ENCODE data around the gene GPR3. TPM values are rescaled to one million over a fixed set of nuclear protein-coding genes. Genes with fewer than 3 reads are reported as not detected.

Gene GPR3
- total and polyA plus RNA-seq, 4 donors: 0.51 to 1.8 (median 0.94) TPM

DNA sequence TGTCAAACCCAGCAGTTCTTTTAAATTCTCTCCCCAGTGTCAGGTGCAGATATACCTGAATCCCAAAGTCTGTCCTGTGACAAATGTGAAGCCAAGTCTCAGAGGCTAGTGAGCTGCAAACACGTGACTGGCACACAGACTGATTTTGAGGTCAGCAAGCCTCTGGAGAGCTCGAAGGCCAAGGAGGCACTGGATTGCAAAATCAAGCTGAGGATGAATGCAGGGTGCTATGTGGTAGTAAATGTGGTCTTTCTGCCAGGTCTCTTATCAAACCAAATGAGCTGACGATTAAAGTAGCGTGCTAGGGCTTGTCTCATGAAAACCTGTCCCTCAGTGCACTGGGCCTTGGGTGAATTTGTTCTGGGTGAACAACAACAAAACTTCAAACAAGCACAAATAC lies 20.6 kb downstream of the GPR3 start:
- Histone ChIP-seq H3K27ac (ENCODE audit: low read depth in 1 of 2, low read length in 1 of 2) (peak overlapping the region in 1 of 2 donors; percentile 59), H3K4me3 (no peak overlapping the region), H3K4me1 (ENCODE audit: control insufficient read depth in 5 of 5, insufficient read depth in 5 of 5, low read length in 5 of 5) (peaks cover 0 to 22% (median 4%) of the 10 kb centered on the region in 5 donors), H3K9me3 (ENCODE audit: control insufficient read depth in 4 of 4, insufficient read depth in 3 of 4, low read length in 3 of 4) (no peaks in the 10 kb centered on the region), H3K9ac (ENCODE audit: insufficient read depth in 1 of 2, low read length in 2 of 2) (no peak overlapping the region), H3K36me3 (ENCODE audit: control insufficient read depth in 4 of 4, insufficient read depth in 4 of 4, low read length in 4 of 4) (peaks cover 53 to 78% (median 65%) of the 10 kb centered on the region in 4 donors), H3K27me3 (ENCODE audit: control insufficient read depth in 3 of 3, insufficient read depth in 3 of 3, low read length in 2 of 3) (no peaks in the 10 kb centered on the region)
- TF ChIP-seq, protein P1, sequence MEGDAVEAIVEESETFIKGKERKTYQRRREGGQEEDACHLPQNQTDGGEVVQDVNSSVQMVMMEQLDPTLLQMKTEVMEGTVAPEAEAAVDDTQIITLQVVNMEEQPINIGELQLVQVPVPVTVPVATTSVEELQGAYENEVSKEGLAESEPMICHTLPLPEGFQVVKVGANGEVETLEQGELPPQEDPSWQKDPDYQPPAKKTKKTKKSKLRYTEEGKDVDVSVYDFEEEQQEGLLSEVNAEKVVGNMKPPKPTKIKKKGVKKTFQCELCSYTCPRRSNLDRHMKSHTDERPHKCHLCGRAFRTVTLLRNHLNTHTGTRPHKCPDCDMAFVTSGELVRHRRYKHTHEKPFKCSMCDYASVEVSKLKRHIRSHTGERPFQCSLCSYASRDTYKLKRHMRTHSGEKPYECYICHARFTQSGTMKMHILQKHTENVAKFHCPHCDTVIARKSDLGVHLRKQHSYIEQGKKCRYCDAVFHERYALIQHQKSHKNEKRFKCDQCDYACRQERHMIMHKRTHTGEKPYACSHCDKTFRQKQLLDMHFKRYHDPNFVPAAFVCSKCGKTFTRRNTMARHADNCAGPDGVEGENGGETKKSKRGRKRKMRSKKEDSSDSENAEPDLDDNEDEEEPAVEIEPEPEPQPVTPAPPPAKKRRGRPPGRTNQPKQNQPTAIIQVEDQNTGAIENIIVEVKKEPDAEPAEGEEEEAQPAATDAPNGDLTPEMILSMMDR (IDR thresholded peaks at IDR 0.05; ENCODE audit: control extremely low read depth, extremely low read depth): no peak
- DNase-seq (no peak), ATAC-seq (ENCODE audit: insufficient read depth, low FRiP score) (no peak)
- WGBS, 2 donors: 61 to 62% methylated on average over 4 of the region's 4 CpGs

DNA sequence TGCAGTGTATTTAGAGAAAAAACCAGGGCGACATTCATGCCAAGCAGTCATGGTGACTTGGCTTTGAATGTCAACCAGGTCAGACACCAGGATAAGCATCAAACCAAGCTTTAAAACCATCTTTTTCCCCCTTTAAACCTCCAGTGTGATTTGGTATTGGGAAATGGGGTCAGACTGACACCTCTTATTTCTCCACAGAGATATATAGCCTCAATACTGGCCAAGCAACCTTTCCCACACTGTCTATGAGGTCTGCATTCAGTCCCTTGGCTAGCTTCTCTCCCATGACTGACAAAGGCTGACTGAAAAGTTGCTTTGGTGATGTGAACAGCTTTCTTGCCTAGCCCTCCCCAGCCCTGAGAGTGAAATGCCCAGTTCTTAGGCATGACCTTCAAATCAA lies 21.7 kb downstream of the GPR3 start:
- no peak overlapping the region for H3K9ac ChIP-seq (ENCODE audit: insufficient read depth in 1 of 2, low read length in 2 of 2)
- no peaks in the 10 kb centered on the region for H3K27me3 ChIP-seq (ENCODE audit: control insufficient read depth in 3 of 3, insufficient read depth in 3 of 3, low read length in 2 of 3)
- no peak overlapping the region for H3K4me3 ChIP-seq
- H3K27ac ChIP-seq (ENCODE audit: low read depth in 1 of 2, low read length in 1 of 2): peak overlapping the region in 1 of 2 donors; percentile 59
- DNase-seq (no peak), ATAC-seq (ENCODE audit: insufficient read depth, low FRiP score) (no peak)
- TF ChIP-seq, protein P1 (IDR thresholded peaks at IDR 0.05; ENCODE audit: control extremely low read depth, extremely low read depth): no peak
- H3K9me3 ChIP-seq (ENCODE audit: control insufficient read depth in 4 of 4, insufficient read depth in 3 of 4, low read length in 3 of 4): no peaks in the 10 kb centered on the region
- 95 to 100% methylated on average over 1 of the region's 1 CpG for WGBS, 2 donors
- H3K36me3 ChIP-seq (ENCODE audit: control insufficient read depth in 4 of 4, insufficient read depth in 4 of 4, low read length in 4 of 4): peaks cover 51 to 70% (median 60%) of the 10 kb centered on the region in 4 donors
- H3K4me1 ChIP-seq (ENCODE audit: control insufficient read depth in 5 of 5, insufficient read depth in 5 of 5, low read length in 5 of 5): peaks cover 3 to 25% (median 13%) of the 10 kb centered on the region in 5 donors

DNA sequence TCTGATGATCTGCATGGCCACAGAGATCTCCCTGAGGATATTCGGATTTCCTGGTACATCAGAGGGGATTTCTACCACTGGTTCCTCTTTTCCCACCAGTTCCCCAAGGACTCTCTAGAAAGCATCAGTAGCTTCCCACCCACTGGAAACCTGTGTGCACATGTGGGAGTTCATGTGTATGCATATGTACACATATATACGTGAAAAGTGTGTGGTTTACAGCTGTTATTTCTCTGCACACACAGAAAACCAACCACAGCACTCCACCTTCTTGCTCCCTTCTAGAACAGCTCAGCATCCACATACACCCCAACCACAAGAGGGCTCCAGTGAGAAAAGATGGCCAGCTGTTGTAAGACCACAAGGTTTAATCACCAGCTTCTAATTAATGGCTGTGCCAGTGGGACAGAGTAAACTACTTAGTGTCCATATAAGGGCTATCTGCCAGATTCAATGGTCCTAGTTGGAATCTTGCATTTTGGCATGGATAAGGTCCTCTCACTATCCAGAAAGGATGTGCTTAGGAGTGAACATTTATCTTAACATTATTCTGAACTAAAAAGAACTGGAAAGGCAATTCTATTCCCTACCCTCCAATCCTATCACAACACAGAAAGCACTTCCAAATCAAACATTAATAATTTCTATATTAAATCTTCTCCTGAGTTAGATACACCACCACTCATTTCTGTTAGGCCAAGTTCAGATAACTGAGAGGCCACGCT lies 24.1 kb downstream of the GPR3 start:
- Histone ChIP-seq H3K27me3 (ENCODE audit: control insufficient read depth in 3 of 3, insufficient read depth in 3 of 3, low read length in 2 of 3) (no peaks in the 10 kb centered on the region), H3K36me3 (ENCODE audit: control insufficient read depth in 4 of 4, insufficient read depth in 4 of 4, low read length in 4 of 4) (peaks cover 44 to 56% (median 46%) of the 10 kb centered on the region in 4 donors), H3K9me3 (ENCODE audit: control insufficient read depth in 4 of 4, insufficient read depth in 3 of 4, low read length in 3 of 4) (no peaks in the 10 kb centered on the region), H3K9ac (ENCODE audit: insufficient read depth in 1 of 2, low read length in 2 of 2) (no peak overlapping the region), H3K4me1 (ENCODE audit: control insufficient read depth in 5 of 5, insufficient read depth in 5 of 5, low read length in 5 of 5) (peaks cover 4 to 27% (median 18%) of the 10 kb centered on the region in 5 donors), H3K27ac (ENCODE audit: low read depth in 1 of 2, low read length in 1 of 2) (peak overlapping the region in 1 of 2 donors; percentile 37), H3K4me3 (no peak overlapping the region)
- ATAC-seq (ENCODE audit: insufficient read depth, low FRiP score): no peak
- 67 to 70% methylated on average over 3 of the region's 3 CpGs for WGBS, 2 donors
- DNase-seq: no peak
- TF ChIP-seq, protein P1 (IDR thresholded peaks at IDR 0.05; ENCODE audit: control extremely low read depth, extremely low read depth): peak; percentile 35
